Stimulated activated CD4-positive, alpha-beta T cell treated with anti-CD3 and anti-CD28 coated beads, Interleukin-4, amount 100 ng/mL, for 1 hour (primary cell): ENCODE results near the gene NLRX1.
"Not testable (repeated sequence)": the region's sequence is repeated elsewhere in the genome, so short reads cannot be mapped to it uniquely, and the experiment has no call there.

ENCODE experiments used
- DNase-seq: peaks from one replicate; pipeline ENCODE4 v3.0.0-alpha.2; 2020

Gene NLRX1

DNA sequence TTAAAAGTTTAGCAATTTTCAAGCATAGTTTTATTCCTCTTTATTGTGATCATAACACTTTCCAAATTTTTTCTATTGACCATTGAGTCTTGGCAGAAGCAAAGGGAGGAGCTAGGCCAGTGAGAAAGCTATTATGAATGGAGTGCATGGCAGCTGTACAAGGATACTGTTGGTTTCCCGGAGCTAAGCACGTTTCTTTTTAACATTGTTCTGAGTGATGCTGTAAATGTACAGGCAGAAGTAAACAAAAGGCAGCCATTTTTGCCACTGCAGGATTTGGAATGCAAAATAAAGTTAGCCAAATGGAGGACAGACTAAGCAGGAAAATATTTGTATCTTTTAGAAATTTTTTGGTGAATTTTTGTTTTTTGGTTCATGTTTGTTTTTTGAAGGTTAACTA, 53.8 kb downstream of the NLRX1 start:
- no peak for DNase-seq

DNA sequence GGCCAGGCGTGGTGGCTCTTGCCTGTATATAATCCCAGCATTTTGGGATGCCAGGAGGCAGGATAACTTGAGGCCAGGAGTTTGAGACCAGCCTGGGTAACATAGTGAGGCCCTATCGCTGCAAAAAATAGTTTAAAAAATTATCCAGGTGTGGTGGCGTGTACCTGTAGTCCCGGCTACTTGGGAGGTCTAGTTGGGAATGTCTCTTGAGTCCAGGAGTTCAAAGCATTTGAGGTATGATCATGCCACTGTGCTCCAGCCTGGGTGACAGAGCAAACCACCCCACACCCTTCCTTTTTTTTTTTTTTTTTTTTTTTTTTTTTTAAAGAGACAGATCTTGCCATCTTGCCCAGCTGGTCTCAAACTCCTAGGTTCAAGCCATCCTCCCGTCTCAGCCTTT, 54.4 kb downstream of the NLRX1 start:
- no peak for DNase-seq

DNA sequence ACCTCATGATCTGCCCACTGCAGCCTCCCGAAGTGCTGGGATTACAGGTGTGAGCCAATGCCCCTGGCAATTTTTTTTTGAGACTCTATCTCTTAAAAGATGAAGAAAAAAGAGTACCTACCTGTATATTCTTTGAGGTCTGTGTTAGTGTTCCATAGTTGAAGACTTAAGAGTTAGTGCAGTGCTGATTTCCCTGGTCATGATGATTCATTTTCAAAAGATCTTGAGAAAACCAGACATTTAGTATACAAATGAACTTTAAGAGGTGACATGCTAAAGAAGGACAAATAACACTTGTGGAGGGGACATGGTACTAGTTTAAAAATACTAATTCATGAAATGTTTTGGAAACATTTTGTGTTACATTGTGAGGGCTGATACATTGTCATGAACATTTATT, 55.3 kb downstream of the NLRX1 start:
- no peak for DNase-seq

DNA sequence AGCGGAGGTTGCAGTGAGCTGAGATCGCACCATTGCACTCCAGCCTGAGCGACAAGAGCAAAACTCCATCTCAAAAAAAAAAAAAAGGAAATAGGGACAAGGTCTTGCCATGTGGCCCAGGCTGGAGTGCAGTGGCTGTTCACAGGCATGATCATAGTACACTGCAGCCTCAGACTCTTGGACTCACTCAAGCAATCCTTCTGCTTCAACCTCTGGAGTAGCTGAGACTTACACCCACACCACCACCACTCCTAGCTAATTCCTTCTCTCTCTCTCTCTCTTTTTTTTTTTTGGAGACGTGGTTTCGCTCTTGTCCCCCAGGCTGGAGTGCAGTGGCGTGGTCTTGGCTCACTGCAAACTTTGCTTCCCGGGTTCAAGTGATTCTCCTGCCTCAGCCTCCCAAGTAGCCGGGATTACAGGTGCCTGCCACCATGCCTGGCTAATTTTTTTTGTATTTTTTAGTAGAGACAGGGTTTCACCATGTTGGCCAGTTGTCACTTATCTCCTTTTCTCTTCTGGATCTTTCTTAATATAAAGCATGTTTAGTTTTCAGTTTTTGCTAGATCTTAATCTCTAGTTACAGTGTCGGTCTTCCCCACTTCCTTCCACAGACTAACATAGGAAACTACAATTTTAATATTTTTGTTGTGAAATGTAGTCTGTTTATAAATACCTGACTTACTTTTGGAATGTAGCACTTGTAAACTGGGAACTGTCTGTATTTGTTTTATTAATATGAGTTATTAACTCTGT, 60.2 kb downstream of the NLRX1 start:
- DNase-seq, result not testable (repeated sequence)

DNA sequence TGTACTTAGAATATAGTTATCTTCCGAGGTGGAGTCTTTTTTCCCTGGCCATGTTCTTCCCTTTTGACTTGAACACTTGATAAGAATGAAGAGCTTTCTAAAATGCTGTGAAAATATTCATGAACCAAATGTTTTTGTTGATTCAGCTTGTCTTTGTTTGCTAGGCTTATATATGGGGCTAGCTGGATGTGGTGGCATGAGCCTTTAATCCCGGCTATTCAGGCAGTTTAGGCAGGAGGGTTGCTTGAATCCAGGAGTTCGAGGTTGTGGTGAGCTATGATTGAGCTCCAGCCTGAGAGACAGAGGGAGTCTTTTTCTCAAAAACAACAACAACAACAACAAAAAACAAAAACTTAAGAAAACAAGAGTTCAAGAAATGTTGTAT, 60.8 kb downstream of the NLRX1 start:
- no peak for DNase-seq

DNA sequence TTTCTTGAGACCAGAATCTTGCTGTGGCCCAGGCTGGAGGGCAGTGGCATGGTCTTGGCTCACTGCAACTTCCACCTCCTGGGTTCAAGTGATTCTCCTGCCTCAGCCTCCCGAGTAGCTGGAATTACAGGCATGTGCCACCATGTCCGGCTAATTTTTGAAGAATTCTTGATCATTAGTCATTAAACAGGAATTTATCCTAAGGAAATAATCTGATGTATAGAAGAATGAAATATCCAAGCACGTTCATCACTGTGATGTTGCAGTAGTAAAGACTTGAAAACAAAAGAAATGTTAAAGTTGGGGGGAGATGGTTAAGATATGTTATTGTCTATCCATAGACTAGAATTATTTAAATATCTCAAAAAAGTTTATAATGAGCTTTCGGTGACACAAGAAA, 61.2 kb downstream of the NLRX1 start:
- no peak for DNase-seq
